Ectodermal cell (in vitro differentiated cells): ENCODE measurements around the gene CKM.
"Not testable (repeated sequence)": the region's sequence is repeated elsewhere in the genome, so short reads cannot be mapped to it uniquely, and the experiment has no call there.

Experiments used
- H3K27ac ChIP-seq: 2 replicates; pipeline ENCODE4 v1.7.0; 2013; ENCODE audit warnings: mild to moderate bottlenecking, low read depth, low read length; ENCODE audit not compliant: insufficient read depth, poor library complexity, severe bottlenecking
- H3K27me3 ChIP-seq: 2 replicates; pipeline ENCODE4 v1.7.0; 2013; ENCODE audit warnings: mild to moderate bottlenecking, low read length; ENCODE audit not compliant: insufficient read depth, control insufficient read depth, poor library complexity, severe bottlenecking
- H3K36me3 ChIP-seq: one replicate; pipeline ENCODE4 v1.7.0; 2013; ENCODE audit warnings: low read length; ENCODE audit not compliant: control insufficient read depth, insufficient read depth
- H3K4me1 ChIP-seq: one replicate; pipeline ENCODE4 v1.7.0; 2013; ENCODE audit warnings: low read length; ENCODE audit not compliant: control insufficient read depth, insufficient read depth
- H3K4me3 ChIP-seq: 2 replicates; pipeline ENCODE4 v1.7.0; 2013; ENCODE audit warnings: low read depth, low read length, control low read depth; ENCODE audit not compliant: insufficient read depth
- H3K9me3 ChIP-seq: 2 replicates; pipeline ENCODE4 v1.7.0; 2013; ENCODE audit warnings: mild to moderate bottlenecking, low read length, moderate library complexity; ENCODE audit not compliant: control insufficient read depth
- WGBS, 2 experiments: methylation state at CpG; one replicate each; pipeline ENCODE4 v1.1.7; 2013; ENCODE audit warnings: missing lambda C conversion rate in 2 of 2; 5-methylcytosine and 5-hydroxymethylcytosine counted together

CKM gene

DNA sequence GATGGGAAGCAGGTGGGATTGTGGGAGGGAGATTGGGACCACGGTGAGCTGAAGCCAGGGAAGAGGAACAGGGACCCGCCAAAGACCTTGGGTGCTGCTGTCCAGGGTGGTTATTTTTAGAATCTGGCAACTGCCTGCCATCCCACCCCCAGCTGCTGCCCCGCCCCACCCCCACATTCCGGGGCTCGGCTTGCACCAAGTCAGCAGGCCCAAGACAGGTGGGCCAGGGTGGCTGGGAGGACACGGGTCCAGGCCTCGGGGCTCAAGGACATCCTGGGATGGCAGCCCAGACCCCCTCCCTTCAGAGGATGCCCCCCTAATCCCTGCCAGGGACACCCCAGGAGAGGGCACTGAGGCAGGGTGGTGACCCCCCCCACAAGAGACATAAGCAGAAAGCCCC lies 827 bp downstream of the CKM start:
- H3K4me3 ChIP-seq: no peak overlapping the region
- WGBS, 2 experiments: 83% methylated on average over 7 of the region's 7 CpGs
- peaks cover 22% of the 10 kb centered on the region for H3K27me3 ChIP-seq
- H3K36me3 ChIP-seq: no peaks in the 10 kb centered on the region
- no peak overlapping the region for H3K27ac ChIP-seq
- peaks cover 12% of the 10 kb centered on the region for H3K4me1 ChIP-seq
- H3K9me3 ChIP-seq: no peaks in the 10 kb centered on the region

- no peaks in the 10 kb centered on the region for H3K36me3 ChIP-seq
- H3K4me1 ChIP-seq: peaks cover 12% of the 10 kb centered on the region
- no peak overlapping the region for H3K4me3 ChIP-seq
- no peak overlapping the region for H3K27ac ChIP-seq
- no peaks in the 10 kb centered on the region for H3K9me3 ChIP-seq
- WGBS, 2 experiments: 89 to 90% methylated on average over 12 of the region's 12 CpGs
- H3K27me3 ChIP-seq: peaks cover 22% of the 10 kb centered on the region
Observed at GRCh38 chr19:45320997-45321775, 1.5 kb downstream of the CKM start.

DNA sequence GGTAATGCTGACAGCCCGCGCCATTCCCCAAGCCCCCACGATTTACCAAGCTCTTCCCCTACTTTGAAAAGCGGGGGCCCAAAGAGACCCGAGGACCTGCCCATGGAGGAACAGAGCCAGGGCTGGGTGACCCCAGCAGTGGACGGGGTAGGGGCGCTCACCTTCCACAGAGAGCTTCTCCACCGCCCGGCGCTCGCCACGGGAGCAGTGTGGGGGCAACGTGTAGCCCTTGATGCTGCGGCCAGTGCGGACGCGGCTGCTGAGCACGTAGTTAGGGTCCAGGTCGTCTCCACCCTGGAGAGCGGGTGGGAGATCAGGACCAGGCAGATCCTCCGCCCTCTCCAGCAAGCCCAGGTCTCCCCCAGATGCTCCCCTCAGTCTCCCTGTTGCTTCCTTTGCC lies 7.4 kb downstream of the CKM start:
- H3K4me3 ChIP-seq: no peak overlapping the region
- H3K27me3 ChIP-seq: peaks cover 25% of the 10 kb centered on the region
- no peaks in the 10 kb centered on the region for H3K9me3 ChIP-seq
- H3K27ac ChIP-seq: no peak overlapping the region
- no peaks in the 10 kb centered on the region for H3K36me3 ChIP-seq
- WGBS, 2 experiments: 79 to 81% methylated on average over 21 of the region's 21 CpGs
- H3K4me1 ChIP-seq: no peaks in the 10 kb centered on the region

DNA sequence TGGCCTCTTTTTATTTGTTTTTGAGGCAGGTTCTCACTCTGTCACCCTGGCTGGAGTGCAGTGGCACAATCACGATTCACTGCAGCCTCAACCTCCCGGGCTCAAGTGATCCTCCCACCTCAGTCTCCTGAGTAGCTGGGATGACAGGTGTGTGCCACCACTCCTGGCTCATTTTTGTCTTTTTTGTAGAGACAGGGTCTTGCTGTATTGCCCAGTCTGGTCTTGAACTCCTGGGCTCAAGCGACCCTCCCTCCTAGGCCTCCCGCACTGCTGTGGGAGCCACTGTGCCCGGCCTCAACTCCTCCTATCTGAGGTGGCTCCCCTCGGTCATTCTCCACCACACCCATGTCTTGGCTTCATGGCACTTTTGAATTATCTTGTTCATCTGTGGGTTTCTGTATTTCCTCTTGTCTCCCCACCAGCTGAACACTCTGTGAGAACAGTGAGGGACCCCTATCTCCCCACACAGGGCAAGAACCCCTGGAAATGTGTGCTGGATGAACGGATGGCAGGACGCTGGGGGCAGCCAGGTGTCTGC lies 7.9 kb downstream of the CKM start:
- Histone ChIP-seq H3K9me3 (no peaks in the 10 kb centered on the region), H3K27ac (no peak overlapping the region), H3K36me3 (no peaks in the 10 kb centered on the region), H3K27me3 (peaks cover 25% of the 10 kb centered on the region), H3K4me1 (no peaks in the 10 kb centered on the region), H3K4me3 (no peak overlapping the region)
- 83 to 87% methylated on average over 8 of the region's 8 CpGs for WGBS, 2 experiments

GRCh38 chr19:45312285-45312684 lies 10.4 kb downstream of the CKM start:
- H3K27me3 ChIP-seq: peaks cover 22% of the 10 kb centered on the region
- not testable (repeated sequence) for H3K9me3 ChIP-seq, H3K27ac ChIP-seq, H3K4me3 ChIP-seq, H3K36me3 ChIP-seq, H3K4me1 ChIP-seq
- 94 to 95% methylated on average over 14 of the region's 14 CpGs for WGBS, 2 experiments

GRCh38 chr19:45311621-45312020 lies 11.1 kb downstream of the CKM start:
- H3K9me3 ChIP-seq: no peaks in the 10 kb centered on the region
- no peaks in the 10 kb centered on the region for H3K4me1 ChIP-seq
- no peaks in the 10 kb centered on the region for H3K36me3 ChIP-seq
- H3K27ac ChIP-seq: no peak overlapping the region
- H3K27me3 ChIP-seq: peaks cover 22% of the 10 kb centered on the region
- H3K4me3 ChIP-seq: no peak overlapping the region
- 83 to 84% methylated on average over 18 of the region's 18 CpGs for WGBS, 2 experiments

DNA sequence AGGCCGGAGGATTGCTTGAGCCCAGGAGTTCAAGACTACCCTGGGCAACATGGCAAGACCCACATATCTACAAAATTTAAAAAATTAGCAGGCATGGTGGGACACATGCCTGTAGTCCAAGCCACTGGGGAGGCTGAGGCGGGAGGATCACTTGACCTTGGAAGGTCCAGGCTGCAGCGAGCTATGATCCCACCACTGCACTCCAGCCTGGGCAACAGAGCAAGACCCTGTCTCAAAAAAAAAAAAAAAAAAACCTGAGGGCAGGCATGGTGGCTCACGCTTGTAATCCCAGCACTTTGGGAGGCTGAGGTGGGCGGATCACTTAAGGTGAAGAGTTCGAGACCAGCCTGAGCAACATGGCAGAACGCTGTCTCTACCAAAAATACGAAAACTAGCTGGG lies 13.4 kb downstream of the CKM start:
- not testable (repeated sequence) for H3K4me1 ChIP-seq, H3K36me3 ChIP-seq, H3K4me3 ChIP-seq, H3K9me3 ChIP-seq, H3K27ac ChIP-seq
- WGBS, 2 experiments: 92 to 93% methylated on average over 8 of the region's 8 CpGs
- peaks cover 10% of the 10 kb centered on the region for H3K27me3 ChIP-seq

DNA sequence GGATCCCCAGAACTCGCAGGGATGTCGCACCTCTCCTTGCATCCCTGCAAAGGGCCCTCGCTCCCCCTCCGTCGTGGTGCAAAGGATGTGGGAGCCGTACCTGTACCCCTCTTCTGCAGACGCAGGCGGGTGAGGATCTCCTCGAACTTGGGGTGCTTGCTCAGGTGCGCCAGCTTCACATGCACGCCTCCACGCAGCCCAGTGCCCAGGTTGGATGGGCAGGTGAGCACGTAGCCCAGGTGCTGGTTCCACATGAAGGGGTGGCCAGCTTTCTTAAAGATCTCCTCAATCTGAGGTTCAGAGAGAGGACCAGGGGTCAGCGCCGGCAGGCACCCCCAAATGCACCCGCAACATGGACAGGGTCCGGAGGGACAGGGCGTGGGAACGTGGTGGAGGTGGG lies 15.3 kb downstream of the CKM start:
- no peak overlapping the region for H3K27ac ChIP-seq
- no peaks in the 10 kb centered on the region for H3K27me3 ChIP-seq
- H3K4me3 ChIP-seq: no peak overlapping the region
- H3K9me3 ChIP-seq: no peaks in the 10 kb centered on the region
- 93 to 94% methylated on average over 19 of the region's 19 CpGs for WGBS, 2 experiments
- no peaks in the 10 kb centered on the region for H3K36me3 ChIP-seq
- no peaks in the 10 kb centered on the region for H3K4me1 ChIP-seq

DNA sequence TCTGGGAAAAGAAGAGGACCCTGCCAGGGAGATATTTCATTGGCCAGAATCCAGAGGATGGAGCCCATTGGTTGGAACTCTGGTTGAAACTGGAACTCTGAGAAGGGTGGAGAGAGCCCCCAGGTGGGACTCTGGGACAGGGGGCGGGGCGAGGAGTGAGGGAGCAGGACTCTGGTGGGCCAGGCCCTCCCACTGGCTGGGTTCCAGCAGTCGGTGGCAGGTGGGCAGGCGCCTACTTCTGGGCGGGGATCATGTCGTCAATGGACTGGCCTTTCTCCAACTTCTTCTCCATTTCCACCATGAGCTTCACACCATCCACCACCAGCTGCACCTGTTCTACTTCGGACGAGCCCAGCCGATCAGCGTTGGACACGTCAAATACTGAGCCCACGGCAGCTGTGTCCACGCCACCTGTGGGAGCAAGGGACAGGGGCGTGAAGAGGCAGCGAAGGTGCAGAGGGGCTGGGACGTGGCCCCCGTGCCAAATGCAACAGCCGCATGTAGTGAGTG lies 16.1 kb downstream of the CKM start:
- no peak overlapping the region for H3K4me3 ChIP-seq
- no peaks in the 10 kb centered on the region for H3K36me3 ChIP-seq
- H3K27me3 ChIP-seq: no peaks in the 10 kb centered on the region
- H3K4me1 ChIP-seq: no peaks in the 10 kb centered on the region
- WGBS, 2 experiments: 86 to 88% methylated on average over 18 of the region's 18 CpGs
- no peaks in the 10 kb centered on the region for H3K9me3 ChIP-seq
- no peak overlapping the region for H3K27ac ChIP-seq

- H3K4me1 ChIP-seq: no peaks in the 10 kb centered on the region
- no peaks in the 10 kb centered on the region for H3K36me3 ChIP-seq
- H3K27me3 ChIP-seq: no peaks in the 10 kb centered on the region
- H3K9me3 ChIP-seq: no peaks in the 10 kb centered on the region
- no peak overlapping the region for H3K27ac ChIP-seq
- WGBS, 2 experiments: 88 to 89% methylated on average over 9 of the region's 9 CpGs
- H3K4me3 ChIP-seq: no peak overlapping the region
Observed at GRCh38 chr19:45306040-45306439, 16.6 kb downstream of the CKM start.
